OCI-LY7 (cell line): ENCODE data around the gene SSBP2. TPM values are rescaled to one million over a fixed set of nuclear protein-coding genes. Genes with fewer than 3 reads are reported as not detected.

ENCODE experiments used
- BruUV-seq: library from RNA; stranded (reverse); fragments of 400-500 nt; replicated peaks from 2 replicates; lab custom pipeline; 2021; lab: Mats Ljungman, UMichigan
- CTCF ChIA-PET: fragments of 300-600 bp; sonication (Branson Sonifier 250); formaldehyde crosslinking; loops from one replicate; lab custom pipeline; 2022; ENCODE audit warnings: antibody characterized with exemption; ENCODE audit not compliant: unreplicated experiment; lab: Charles Lee
- POLR2A ChIA-PET: fragments of 300-600 bp; sonication (Branson Sonifier 250); formaldehyde crosslinking; loops from one replicate; lab custom pipeline; 2022; ENCODE audit warnings: antibody characterized with exemption; lab: Charles Lee
- DNase-seq: peaks from one replicate; pipeline ENCODE4 v3.0.0-alpha.2; 2015; ENCODE audit warnings: low spot score
- H2AFZ ChIP-seq: fragments of 200-600 bp; sonication (generic), shearing (Covaris generic); 2 replicates; pipeline ENCODE4 v1.6.1; 2014; ENCODE audit warnings: mild to moderate bottlenecking, antibody characterized with exemption, low read length, moderate library complexity
- H3K27ac ChIP-seq: fragments of 200-600 bp; sonication (generic); 2 replicates; pipeline ENCODE4 v1.5.1; 2014; ENCODE audit warnings: mixed run types, low read depth, mild to moderate bottlenecking, moderate library complexity, low read length, inconsistent platforms; ENCODE audit not compliant: poor library complexity, severe bottlenecking
- H3K36me3 ChIP-seq: fragments of 200-600 bp; sonication (generic); 2 replicates; pipeline ENCODE4 v1.6.1; 2014; ENCODE audit warnings: mild to moderate bottlenecking, antibody characterized with exemption, low read length, moderate library complexity, mixed read lengths; ENCODE audit not compliant: insufficient read depth
- H3K4me1 ChIP-seq: fragments of 200-600 bp; sonication (generic); 2 replicates; pipeline ENCODE4 v1.5.1; 2014; ENCODE audit warnings: mild to moderate bottlenecking, low read length; ENCODE audit not compliant: insufficient read depth, poor library complexity, severe bottlenecking
- H3K4me2 ChIP-seq: fragments of 200-600 bp; sonication (generic); 2 replicates; pipeline ENCODE4 v1.6.1; 2014; ENCODE audit warnings: mild to moderate bottlenecking, low read length
- H3K4me3 ChIP-seq: fragments of 200-600 bp; sonication (generic); 2 replicates; pipeline ENCODE4 v1.5.1; 2014; ENCODE audit warnings: mild to moderate bottlenecking, low read depth, low read length; ENCODE audit not compliant: poor library complexity, severe bottlenecking
- H3K79me2 ChIP-seq: fragments of 200-600 bp; sonication (generic); 2 replicates; pipeline ENCODE4 v1.6.1; 2016; ENCODE audit warnings: low read depth, mild to moderate bottlenecking, low read length, moderate library complexity, mixed read lengths; ENCODE audit not compliant: insufficient read depth
- H3K9me2 ChIP-seq: fragments of 200-600 bp; sonication (generic); 2 replicates; pipeline ENCODE4 v1.6.1; 2016; ENCODE audit warnings: mild to moderate bottlenecking, low read length, mixed read lengths; ENCODE audit not compliant: insufficient read depth
- H3K9me3 ChIP-seq: fragments of 200-600 bp; sonication (generic); 2 replicates; pipeline ENCODE4 v1.6.1; 2014; ENCODE audit warnings: mild to moderate bottlenecking, mixed run types, low read length, mixed read lengths
- H4K20me1 ChIP-seq: fragments of 200-600 bp; sonication (generic); 2 replicates; pipeline ENCODE4 v1.6.1; 2014; ENCODE audit warnings: mild to moderate bottlenecking, antibody characterized with exemption, low read length, moderate library complexity, mixed read lengths; ENCODE audit not compliant: insufficient read depth
- CTCF ChIP-seq: fragments of 200-600 bp; sonication (generic); conservative IDR thresholded peaks from 2 replicates; pipeline ENCODE4 v1.5.1; 2014; ENCODE audit warnings: mild to moderate bottlenecking, antibody characterized with exemption, low read length, moderate library complexity, mixed read lengths
- EZH2phosphoT487 ChIP-seq: fragments of 200-600 bp; sonication (generic); IDR thresholded peaks from 2 replicates; pipeline ENCODE4 v1.6.1; 2018; ENCODE audit warnings: low read depth, borderline replicate concordance, mild to moderate bottlenecking, mixed run types, antibody characterized with exemption, low read length, moderate library complexity, mixed read lengths
- intact Hi-C: fragments of 100-400 bp; cut with micrococcal nuclease; formaldehyde crosslinking; loops from one replicate; pipeline ENCODE4 v1.10.0; 2022; ENCODE audit not compliant: unreplicated experiment
- total RNA-seq, 2 experiments: library from RNA; depleted of rRNA in 1 of 2; stranded (reverse); fragments of >200 nt in 1 of 2; shearing (Covaris generic) in 1 of 2; gene quantifications; 2 replicates each; pipeline ENCODE4 v1.2.3, GENCODE V29; 2014 to 2022

Gene SSBP2
- total RNA-seq, 2 experiments from 2014 or later, result 140 to 172 TPM

- H3K4me1 ChIP-seq, result no peaks in the 10 kb centered on the region
- intact Hi-C loops, result no loop called here
- no peak for DNase-seq
- H3K27ac ChIP-seq, result no peak overlapping the region
- 0 out of 2 replicates have a peak, but pooled peaks cover 7% of the 10 kb centered on the region for H4K20me1 ChIP-seq
- no peaks in the 10 kb centered on the region for H3K9me3 ChIP-seq
- no TSS peak for BruUV-seq
- TF ChIP-seq CTCF, result no peak
- no peak for TF ChIP-seq EZH2phosphoT487
- ChIA-PET CTCF (no interaction called here), POLR2A (no interaction called here)
- no peaks in the 10 kb centered on the region for H3K9me2 ChIP-seq
- no peak overlapping the region for H3K4me3 ChIP-seq
- H3K4me2 ChIP-seq, result no peak overlapping the region
- peaks cover 59% of the 10 kb centered on the region for H3K36me3 ChIP-seq
- H2AFZ ChIP-seq, result no peak overlapping the region
- peaks cover 82% of the 10 kb centered on the region; the same call in 1 of the 2 replicates for H3K79me2 ChIP-seq
Observed at GRCh38 chr5:81642210-81642609, 108.7 kb downstream of the SSBP2 start.

GRCh38 chr5:81639556-81639955 lies 111.3 kb downstream of the SSBP2 start:
- Histone ChIP-seq H3K4me1 (peaks cover 8% of the 10 kb centered on the region), H3K27ac (no peak overlapping the region), H4K20me1 (0 out of 2 replicates have a peak, but pooled peaks cover under 1% of the 10 kb centered on the region), H3K4me2 (no peak overlapping the region), H2AFZ (no peak overlapping the region), H3K4me3 (no peak overlapping the region), H3K9me3 (no peaks in the 10 kb centered on the region), H3K36me3 (peaks cover 67% of the 10 kb centered on the region), H3K9me2 (no peaks in the 10 kb centered on the region), H3K79me2 (peaks cover 75% of the 10 kb centered on the region; the same call in 1 of the 2 replicates)
- TF ChIP-seq EZH2phosphoT487 (no peak), CTCF (no peak)
- no peak for DNase-seq
- CTCF ChIA-PET, result no interaction called here
- POLR2A ChIA-PET, result no interaction called here
- intact Hi-C loops, result loop anchor here (10.0 kb wide), 1 partner anchor 215 kb away; no protein-coding TSS in a partner anchor
- BruUV-seq, result no TSS peak

GRCh38 chr5:81638471-81638870 lies 112.4 kb downstream of the SSBP2 start:
- BruUV-seq, result no TSS peak
- peaks cover 19% of the 10 kb centered on the region for H3K4me1 ChIP-seq
- H3K79me2 ChIP-seq, result peaks cover 67% of the 10 kb centered on the region; the same call in 1 of the 2 replicates

More at GRCh38 chr5:81638471-81638870, 112.4 kb downstream of the SSBP2 start:
- TF ChIP-seq CTCF (no peak), EZH2phosphoT487 (no peak)
- no peak for DNase-seq
- H4K20me1 ChIP-seq, result no peaks in the 10 kb centered on the region
- no peak overlapping the region for H2AFZ ChIP-seq
- ChIA-PET CTCF (no interaction called here), POLR2A (no interaction called here)
- no peaks in the 10 kb centered on the region for H3K9me3 ChIP-seq
- intact Hi-C loops, result loop anchor here (10.0 kb wide), 1 partner anchor 216 kb away; no protein-coding TSS in a partner anchor
- H3K27ac ChIP-seq, result peak overlapping the region; percentile 2
- H3K4me3 ChIP-seq, result no peak overlapping the region
- H3K4me2 ChIP-seq, result no peak overlapping the region
- no peaks in the 10 kb centered on the region for H3K9me2 ChIP-seq
- H3K36me3 ChIP-seq, result peaks cover 65% of the 10 kb centered on the region
